ENCODE measurements around the gene NCF4. TPM values are rescaled to one million over a fixed set of nuclear protein-coding genes. Genes with fewer than 3 reads are reported as not detected.

The NCF4 gene
- total RNA-seq, 1 donor from 2014 or later: not detected

DNA sequence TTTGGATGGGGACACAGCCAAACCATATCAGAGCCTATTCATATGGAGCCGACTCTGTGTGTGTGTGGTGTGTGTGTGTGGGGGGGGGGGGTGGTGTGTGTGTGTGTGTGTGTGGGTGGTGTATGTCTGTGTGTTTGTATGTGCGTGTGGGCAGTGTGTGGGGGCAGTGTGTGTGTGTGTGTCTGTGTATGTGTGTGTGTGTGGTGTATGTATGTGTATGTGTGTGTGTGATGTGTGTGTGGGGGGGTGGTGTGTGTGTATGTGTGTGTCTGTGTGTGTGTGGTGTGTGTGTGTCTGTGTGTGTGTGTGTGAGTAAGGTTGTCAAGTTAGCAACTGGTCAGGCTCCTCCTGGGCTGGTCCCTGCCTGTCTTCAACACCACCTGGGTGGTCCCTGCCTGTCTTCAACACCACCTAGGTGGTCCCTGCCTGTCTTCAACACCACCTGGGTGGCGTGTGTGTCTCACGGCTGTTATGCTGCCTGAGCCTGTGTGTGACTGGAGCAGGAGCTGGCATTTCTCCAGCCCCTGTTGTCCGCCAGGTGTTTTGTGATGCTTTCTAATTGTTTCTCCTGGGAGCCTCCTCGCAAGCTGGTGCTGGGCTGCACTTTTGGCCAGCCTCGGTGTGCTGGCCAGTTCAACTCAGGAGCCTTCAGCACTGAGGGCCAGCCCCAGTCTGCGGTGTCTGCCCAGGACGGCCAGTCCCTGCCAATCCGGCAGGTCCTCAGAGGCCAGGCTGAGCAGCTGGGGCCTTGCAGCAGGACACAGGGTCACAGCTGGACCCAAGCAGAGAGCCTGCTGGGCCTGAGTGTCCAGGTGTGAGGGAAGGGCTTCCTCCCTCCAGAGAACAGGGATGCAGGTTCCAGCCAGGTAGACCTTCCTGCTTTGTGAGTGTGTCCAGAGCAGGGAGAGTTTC lies 22.4 kb upstream of the NCF4 start:
- Mint-ChIP-seq H3K4me3 (no peak overlapping the region), H3K4me1 (no peaks in the 10 kb centered on the region), H3K27me3 (ENCODE audit: low read depth) (peaks cover 19% of the 10 kb centered on the region), H3K9me3 (peaks cover 2% of the 10 kb centered on the region), H3K36me3 (ENCODE audit: low read depth) (no peaks in the 10 kb centered on the region), H3K27ac (ENCODE audit: unreplicated experiment) (no peak overlapping the region)
- TF ChIP-seq, protein P1, sequence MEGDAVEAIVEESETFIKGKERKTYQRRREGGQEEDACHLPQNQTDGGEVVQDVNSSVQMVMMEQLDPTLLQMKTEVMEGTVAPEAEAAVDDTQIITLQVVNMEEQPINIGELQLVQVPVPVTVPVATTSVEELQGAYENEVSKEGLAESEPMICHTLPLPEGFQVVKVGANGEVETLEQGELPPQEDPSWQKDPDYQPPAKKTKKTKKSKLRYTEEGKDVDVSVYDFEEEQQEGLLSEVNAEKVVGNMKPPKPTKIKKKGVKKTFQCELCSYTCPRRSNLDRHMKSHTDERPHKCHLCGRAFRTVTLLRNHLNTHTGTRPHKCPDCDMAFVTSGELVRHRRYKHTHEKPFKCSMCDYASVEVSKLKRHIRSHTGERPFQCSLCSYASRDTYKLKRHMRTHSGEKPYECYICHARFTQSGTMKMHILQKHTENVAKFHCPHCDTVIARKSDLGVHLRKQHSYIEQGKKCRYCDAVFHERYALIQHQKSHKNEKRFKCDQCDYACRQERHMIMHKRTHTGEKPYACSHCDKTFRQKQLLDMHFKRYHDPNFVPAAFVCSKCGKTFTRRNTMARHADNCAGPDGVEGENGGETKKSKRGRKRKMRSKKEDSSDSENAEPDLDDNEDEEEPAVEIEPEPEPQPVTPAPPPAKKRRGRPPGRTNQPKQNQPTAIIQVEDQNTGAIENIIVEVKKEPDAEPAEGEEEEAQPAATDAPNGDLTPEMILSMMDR (conservative IDR thresholded peaks at IDR 0.05): no peak
- no peak for DNase-seq (ENCODE audit: low read depth, low spot score)

DNA sequence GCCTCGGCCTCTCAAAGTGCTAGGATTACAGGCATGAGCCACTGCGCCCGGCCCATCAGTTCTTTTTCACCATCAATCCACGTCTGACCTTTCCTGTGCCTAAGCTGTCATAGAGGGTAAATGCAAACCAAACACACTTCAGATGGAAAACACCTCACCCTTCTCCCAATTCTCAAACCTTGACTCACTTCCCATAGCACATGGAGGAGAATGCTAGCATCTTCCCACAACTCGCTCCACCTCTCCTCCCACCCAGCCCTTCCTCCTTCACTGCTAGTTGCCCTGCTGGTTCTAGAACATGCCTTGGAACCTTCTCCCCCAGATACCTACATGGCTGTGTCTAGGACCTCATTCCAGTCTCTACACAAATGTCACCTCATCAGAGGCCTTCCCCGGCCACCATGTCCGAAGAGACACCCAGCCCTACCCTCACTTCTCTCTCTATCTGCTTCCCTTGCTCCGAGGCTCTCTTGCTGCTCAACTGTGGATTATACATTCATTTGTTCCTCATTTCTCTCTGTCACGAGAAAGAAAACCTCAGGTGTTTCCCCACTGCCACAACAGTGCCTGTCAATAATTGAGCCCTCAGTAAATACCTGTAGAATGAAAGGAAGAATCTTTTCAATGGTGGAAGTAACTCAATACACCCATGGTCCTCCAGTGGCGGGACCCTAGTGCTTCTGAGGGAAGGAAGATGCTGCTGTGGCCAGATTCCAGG lies 21.3 kb upstream of the NCF4 start:
- no peak overlapping the region for H3K4me3 Mint-ChIP-seq
- TF ChIP-seq, protein P1 (conservative IDR thresholded peaks at IDR 0.05): no peak
- no peaks in the 10 kb centered on the region for H3K36me3 Mint-ChIP-seq (ENCODE audit: low read depth)
- no peaks in the 10 kb centered on the region for H3K4me1 Mint-ChIP-seq
- H3K27me3 Mint-ChIP-seq (ENCODE audit: low read depth): peaks cover 28% of the 10 kb centered on the region
- DNase-seq (ENCODE audit: low read depth, low spot score): no peak
- H3K27ac Mint-ChIP-seq (ENCODE audit: unreplicated experiment): peak overlapping the region; percentile 2
- H3K9me3 Mint-ChIP-seq: peaks cover 2% of the 10 kb centered on the region

DNA sequence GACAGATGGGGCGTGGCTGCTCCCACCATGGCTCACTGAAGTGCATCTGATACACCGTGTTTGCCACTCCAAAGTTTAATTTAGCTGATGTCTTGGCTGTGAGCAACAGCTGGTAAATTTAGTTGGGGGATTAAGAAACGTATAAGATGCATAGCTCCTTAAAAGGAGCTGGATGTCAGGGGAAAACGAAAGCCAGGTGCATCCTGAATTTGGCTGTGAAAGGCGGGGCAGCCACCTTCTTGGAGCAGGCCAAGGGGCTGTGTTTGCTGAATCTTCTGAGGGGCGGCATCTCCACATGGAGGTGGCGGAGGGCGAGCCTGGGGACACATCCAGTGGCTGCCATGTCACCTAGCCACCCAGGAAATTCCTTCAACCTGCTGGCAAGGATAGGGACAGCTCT lies 20.7 kb upstream of the NCF4 start:
- H3K4me3 Mint-ChIP-seq: no peak overlapping the region
- H3K27ac Mint-ChIP-seq (ENCODE audit: unreplicated experiment): no peak overlapping the region
- H3K36me3 Mint-ChIP-seq (ENCODE audit: low read depth): no peaks in the 10 kb centered on the region
- H3K27me3 Mint-ChIP-seq (ENCODE audit: low read depth): peaks cover 33% of the 10 kb centered on the region
- H3K9me3 Mint-ChIP-seq: peaks cover 2% of the 10 kb centered on the region
- H3K4me1 Mint-ChIP-seq: no peaks in the 10 kb centered on the region
- TF ChIP-seq, protein P1 (conservative IDR thresholded peaks at IDR 0.05): no peak
- no peak for DNase-seq (ENCODE audit: low read depth, low spot score)

DNA sequence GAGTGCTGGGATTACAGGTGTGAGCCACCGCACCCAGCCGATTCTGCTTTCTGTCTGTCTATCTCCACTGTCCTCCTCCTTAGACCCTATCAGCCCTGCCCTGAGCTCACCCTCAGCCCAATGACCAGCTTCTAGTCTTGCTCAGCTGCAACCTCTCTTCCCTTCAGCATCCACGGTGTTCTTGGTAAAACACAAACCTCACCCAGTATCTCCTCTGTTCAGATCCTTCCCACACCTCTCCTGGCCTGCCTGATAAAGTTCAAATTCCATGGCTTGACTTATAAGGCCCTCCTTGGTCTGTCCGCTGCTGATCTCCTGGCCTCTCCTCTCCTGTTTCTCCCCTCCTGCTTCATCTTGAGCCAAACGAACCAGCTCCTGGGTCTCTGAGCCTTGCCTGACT lies 14.5 kb upstream of the NCF4 start:
- Mint-ChIP-seq H3K9me3 (peaks cover 2% of the 10 kb centered on the region), H3K27me3 (ENCODE audit: low read depth) (peaks cover 39% of the 10 kb centered on the region)

DNA sequence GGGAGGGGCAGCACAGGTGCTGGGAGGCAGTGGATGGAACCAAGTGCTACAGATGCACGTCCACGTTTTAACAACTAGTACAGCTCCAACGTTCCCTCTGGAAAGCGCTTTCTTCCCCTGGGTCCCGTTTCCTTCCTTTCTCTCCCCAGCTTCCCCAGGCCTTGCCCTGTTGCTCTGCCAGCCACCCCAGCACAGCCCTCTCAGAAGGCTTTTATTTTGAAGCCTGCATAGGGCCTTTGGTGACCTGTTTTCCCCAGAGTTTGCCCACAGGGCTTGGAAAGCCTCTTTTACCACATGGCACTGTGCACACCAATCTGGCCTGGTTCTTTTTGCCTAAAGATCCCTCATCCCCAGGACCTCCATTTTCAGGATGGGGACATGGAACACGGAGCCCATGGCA lies 13.9 kb upstream of the NCF4 start:
- H3K27me3 Mint-ChIP-seq (ENCODE audit: low read depth): peaks cover 34% of the 10 kb centered on the region
- no peak overlapping the region for H3K4me3 Mint-ChIP-seq
- H3K36me3 Mint-ChIP-seq (ENCODE audit: low read depth): no peaks in the 10 kb centered on the region
- peaks cover 2% of the 10 kb centered on the region for H3K9me3 Mint-ChIP-seq
- H3K27ac Mint-ChIP-seq (ENCODE audit: unreplicated experiment): no peak overlapping the region
- TF ChIP-seq, protein P1 (conservative IDR thresholded peaks at IDR 0.05): no peak
- no peak for DNase-seq (ENCODE audit: low read depth, low spot score)
- H3K4me1 Mint-ChIP-seq: peaks cover 4% of the 10 kb centered on the region

More for the DNA sequence above, 14.5 kb upstream of the NCF4 start:
- Mint-ChIP-seq H3K27ac (ENCODE audit: unreplicated experiment) (peak overlapping the region; percentile 64), H3K36me3 (ENCODE audit: low read depth) (no peaks in the 10 kb centered on the region), H3K4me1 (peaks cover 3% of the 10 kb centered on the region), H3K4me3 (no peak overlapping the region)
- TF ChIP-seq, protein P1 (conservative IDR thresholded peaks at IDR 0.05): no peak
- DNase-seq (ENCODE audit: low read depth, low spot score): no peak
